Glutamatergic neuron (in vitro differentiated cells): Measurements from ENCODE around the gene COX17. TPM values are rescaled to one million over a fixed set of nuclear protein-coding genes. Genes with fewer than 3 reads are reported as not detected.

Experiments
- DNase-seq: peaks from one replicate; pipeline ENCODE4 v3.0.0; 2022
- H3K27ac Mint-ChIP-seq: one replicate; pipeline ENCODE4 v1.8.0; 2020; ENCODE audit warnings: mild to moderate bottlenecking, mixed read lengths, inconsistent platforms; ENCODE audit not compliant: unreplicated experiment
- H3K27me3 Mint-ChIP-seq: one replicate; pipeline ENCODE4 v1.8.0; 2020; ENCODE audit warnings: mild to moderate bottlenecking, moderate library complexity, mixed read lengths, inconsistent platforms; ENCODE audit not compliant: unreplicated experiment
- H3K36me3 Mint-ChIP-seq: one replicate; pipeline ENCODE4 v1.8.0; 2020; ENCODE audit warnings: mild to moderate bottlenecking, mixed read lengths, inconsistent platforms; ENCODE audit not compliant: unreplicated experiment
- H3K4me1 Mint-ChIP-seq: one replicate; pipeline ENCODE4 v1.8.0; 2020; ENCODE audit warnings: mild to moderate bottlenecking, low read depth, mixed read lengths, inconsistent platforms; ENCODE audit not compliant: unreplicated experiment
- H3K4me3 Mint-ChIP-seq: one replicate; pipeline ENCODE4 v1.8.0; 2020; ENCODE audit warnings: mild to moderate bottlenecking, mixed read lengths, inconsistent platforms; ENCODE audit not compliant: unreplicated experiment
- H3K9me3 Mint-ChIP-seq: one replicate; pipeline ENCODE4 v1.8.0; 2020; ENCODE audit warnings: mild to moderate bottlenecking, moderate library complexity, mixed read lengths, inconsistent platforms; ENCODE audit not compliant: unreplicated experiment
- total RNA-seq: library from RNA; stranded (reverse); fragmentation: NEBNext Ultra II Directional; extraction: Animal tissue kit (Norgen Biotek cat#: 25700); gene quantifications from one replicate; pipeline ENCODE4 v1.2.1, GENCODE V29; 2021; ENCODE audit not compliant: unreplicated experiment
- TF ChIP-seq, protein P1 (sequence below): fragments of 200-600 bp; sonication (generic); IDR thresholded peaks from one replicate; pipeline ENCODE4 v1.5.0; 2021; ENCODE audit not compliant: partially characterized antibody, unreplicated experiment

Gene COX17
- total RNA-seq, 1 donor from 2014 or later, result 38.0 TPM

DNA sequence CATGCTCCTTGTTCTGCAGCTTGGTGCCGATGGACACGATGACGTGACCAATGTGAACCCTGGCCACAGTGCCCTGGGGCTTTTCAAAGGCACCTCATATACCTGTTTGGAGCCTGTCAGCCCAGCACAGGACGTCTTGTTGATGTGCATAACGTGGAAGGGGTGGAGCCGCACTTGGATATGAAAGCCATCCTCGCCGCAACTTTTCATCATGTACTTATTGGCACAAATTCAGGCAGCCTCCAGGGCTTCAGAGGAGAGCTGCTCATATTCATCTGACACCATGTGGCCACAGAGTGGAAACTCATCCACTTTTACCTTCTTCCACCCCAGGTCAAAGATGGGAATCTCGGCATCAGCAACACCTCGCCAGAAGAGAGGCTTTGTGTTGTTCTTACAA is 41.5 kb downstream of the COX17 start:
- Mint-ChIP-seq H3K4me3 (no peak overlapping the region), H3K27me3 (no peaks in the 10 kb centered on the region), H3K36me3 (no peaks in the 10 kb centered on the region), H3K4me1 (peaks cover 15% of the 10 kb centered on the region), H3K9me3 (peaks cover 3% of the 10 kb centered on the region), H3K27ac (no peak overlapping the region)
- TF ChIP-seq, protein P1, sequence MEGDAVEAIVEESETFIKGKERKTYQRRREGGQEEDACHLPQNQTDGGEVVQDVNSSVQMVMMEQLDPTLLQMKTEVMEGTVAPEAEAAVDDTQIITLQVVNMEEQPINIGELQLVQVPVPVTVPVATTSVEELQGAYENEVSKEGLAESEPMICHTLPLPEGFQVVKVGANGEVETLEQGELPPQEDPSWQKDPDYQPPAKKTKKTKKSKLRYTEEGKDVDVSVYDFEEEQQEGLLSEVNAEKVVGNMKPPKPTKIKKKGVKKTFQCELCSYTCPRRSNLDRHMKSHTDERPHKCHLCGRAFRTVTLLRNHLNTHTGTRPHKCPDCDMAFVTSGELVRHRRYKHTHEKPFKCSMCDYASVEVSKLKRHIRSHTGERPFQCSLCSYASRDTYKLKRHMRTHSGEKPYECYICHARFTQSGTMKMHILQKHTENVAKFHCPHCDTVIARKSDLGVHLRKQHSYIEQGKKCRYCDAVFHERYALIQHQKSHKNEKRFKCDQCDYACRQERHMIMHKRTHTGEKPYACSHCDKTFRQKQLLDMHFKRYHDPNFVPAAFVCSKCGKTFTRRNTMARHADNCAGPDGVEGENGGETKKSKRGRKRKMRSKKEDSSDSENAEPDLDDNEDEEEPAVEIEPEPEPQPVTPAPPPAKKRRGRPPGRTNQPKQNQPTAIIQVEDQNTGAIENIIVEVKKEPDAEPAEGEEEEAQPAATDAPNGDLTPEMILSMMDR, result no peak
- no peak for DNase-seq

- no peaks in the 10 kb centered on the region for H3K27me3 Mint-ChIP-seq
- peaks cover 2% of the 10 kb centered on the region for H3K9me3 Mint-ChIP-seq
- no peak overlapping the region for H3K27ac Mint-ChIP-seq
Measured at GRCh38 chr3:119632829-119633228, 44.4 kb downstream of the COX17 start.

GRCh38 chr3:119632216-119632615 is 45.0 kb downstream of the COX17 start:
- no peak overlapping the region for H3K27ac Mint-ChIP-seq
- H3K36me3 Mint-ChIP-seq, result no peaks in the 10 kb centered on the region
- no peak for DNase-seq
- TF ChIP-seq, protein P1, result no peak
- peaks cover 2% of the 10 kb centered on the region for H3K9me3 Mint-ChIP-seq
- H3K27me3 Mint-ChIP-seq, result no peaks in the 10 kb centered on the region
- H3K4me3 Mint-ChIP-seq, result no peak overlapping the region
- H3K4me1 Mint-ChIP-seq, result peaks cover 4% of the 10 kb centered on the region

More at GRCh38 chr3:119632829-119633228, 44.4 kb downstream of the COX17 start:
- TF ChIP-seq, protein P1, result no peak
- Mint-ChIP-seq H3K36me3 (no peaks in the 10 kb centered on the region), H3K4me1 (peaks cover 5% of the 10 kb centered on the region), H3K4me3 (no peak overlapping the region)
- no peak for DNase-seq

DNA sequence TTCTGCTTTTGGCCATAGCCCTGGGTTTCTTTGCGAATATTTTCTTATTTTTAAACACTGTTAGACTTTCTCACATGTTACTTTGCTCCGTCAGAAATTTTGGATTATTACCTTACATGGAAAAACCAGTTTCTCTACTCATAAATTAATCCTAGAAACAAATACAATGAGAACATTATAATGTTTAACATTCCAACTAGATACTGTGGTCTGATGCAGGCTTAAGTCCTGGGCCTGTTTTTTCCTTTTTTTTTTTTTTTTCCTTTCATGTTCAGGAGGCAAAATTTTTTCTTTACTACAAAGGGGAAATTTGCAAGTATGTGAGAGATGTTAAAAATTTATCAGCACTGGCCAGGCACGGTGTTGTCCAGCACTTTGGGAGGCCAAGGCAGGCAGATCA is 45.7 kb downstream of the COX17 start:
- TF ChIP-seq, protein P1, result no peak
- H3K36me3 Mint-ChIP-seq, result no peaks in the 10 kb centered on the region
- peaks cover 4% of the 10 kb centered on the region for H3K4me1 Mint-ChIP-seq
- no peak overlapping the region for H3K4me3 Mint-ChIP-seq
- H3K27me3 Mint-ChIP-seq, result no peaks in the 10 kb centered on the region
- H3K27ac Mint-ChIP-seq, result no peak overlapping the region
- DNase-seq, result no peak
- peaks cover 2% of the 10 kb centered on the region for H3K9me3 Mint-ChIP-seq

DNA sequence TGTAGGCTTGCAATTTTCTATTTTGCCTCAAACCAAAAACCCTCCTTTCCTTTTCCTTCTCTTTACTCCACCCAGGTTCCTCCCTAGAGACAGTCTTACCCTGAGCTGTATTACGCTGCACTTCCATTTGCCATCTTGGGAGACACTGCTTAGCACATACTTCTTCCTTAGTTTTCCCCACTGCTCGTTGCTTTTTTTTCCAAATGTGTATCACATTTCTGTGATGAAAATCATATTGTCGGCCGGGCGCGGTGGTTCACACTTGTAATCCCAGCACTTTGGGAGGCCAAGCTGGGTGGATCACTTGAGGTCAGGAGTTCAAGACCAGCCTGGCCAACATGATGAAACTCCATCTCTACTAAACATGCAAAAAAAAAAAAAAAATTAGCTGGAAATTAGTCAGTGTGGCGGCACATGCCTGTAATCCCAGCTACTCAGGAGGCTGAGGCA is 46.3 kb downstream of the COX17 start:
- Mint-ChIP-seq H3K36me3 (no peaks in the 10 kb centered on the region), H3K4me1 (peaks cover 4% of the 10 kb centered on the region), H3K27ac (peak overlapping the region; percentile 31), H3K27me3 (peaks cover 4% of the 10 kb centered on the region), H3K4me3 (no peak overlapping the region), H3K9me3 (peaks cover 2% of the 10 kb centered on the region)
- DNase-seq, result no peak
- TF ChIP-seq, protein P1, result no peak
